Astrocyte (in vitro differentiated cells and primary cell): ENCODE data around the gene CPNE6. TPM values are rescaled to one million over a fixed set of nuclear protein-coding genes. Genes with fewer than 3 reads are reported as not detected.

Source experiments
- DNase-seq: peaks from one replicate; pipeline ENCODE4 v3.0.0-alpha.2; 2010; ENCODE audit warnings: low read depth
- FAIRE-seq: peaks from 2 replicates; lab custom pipeline; 2011; peaks lifted over from hg19 to GRCh38; lab: Jason Lieb, UNC
- H2AFZ ChIP-seq: 2 replicates; pipeline ENCODE4 v1.6.0; 2012; ENCODE audit warnings: low read depth, low read length, inconsistent platforms
- H3K27ac ChIP-seq: 2 replicates; pipeline ENCODE4 v1.5.1; 2011; ENCODE audit warnings: low read depth, low read length, inconsistent platforms
- H3K27me3 ChIP-seq: 2 replicates; pipeline ENCODE4 v1.6.0; 2011; ENCODE audit warnings: low read length, inconsistent platforms; ENCODE audit not compliant: insufficient read depth
- H3K36me3 ChIP-seq: 2 replicates; pipeline ENCODE4 v1.5.1; 2011; ENCODE audit warnings: low read length, inconsistent platforms; ENCODE audit not compliant: insufficient read depth
- H3K4me1 ChIP-seq: 2 replicates; pipeline ENCODE4 v1.5.1; 2011; ENCODE audit warnings: low read length, inconsistent platforms; ENCODE audit not compliant: insufficient read depth
- H3K4me2 ChIP-seq: 2 replicates; pipeline ENCODE4 v1.6.0; 2012; ENCODE audit warnings: low read length, inconsistent platforms
- H3K4me3 ChIP-seq: 2 replicates; pipeline ENCODE4 v1.5.1; 2011; ENCODE audit warnings: low read depth, mild to moderate bottlenecking, low read length, inconsistent platforms; ENCODE audit not compliant: insufficient read depth
- H3K79me2 ChIP-seq: 2 replicates; pipeline ENCODE4 v1.6.0; 2012; ENCODE audit warnings: mild to moderate bottlenecking, low read length, inconsistent platforms; ENCODE audit not compliant: insufficient read depth
- H3K9ac ChIP-seq: 2 replicates; pipeline ENCODE4 v1.6.0; 2012; ENCODE audit warnings: mild to moderate bottlenecking, low read length, inconsistent platforms
- H3K9me3 ChIP-seq: 2 replicates; pipeline ENCODE4 v1.5.1; 2012; ENCODE audit warnings: low read depth, mild to moderate bottlenecking, low read length, inconsistent platforms; ENCODE audit not compliant: insufficient read depth
- H4K20me1 ChIP-seq: 2 replicates; pipeline ENCODE4 v1.6.0; 2012; ENCODE audit warnings: low read length, inconsistent platforms; ENCODE audit not compliant: insufficient read depth
- H3K27ac Mint-ChIP-seq: one replicate; pipeline ENCODE4 v1.8.0; 2021; ENCODE audit warnings: mild to moderate bottlenecking, mixed read lengths; ENCODE audit not compliant: unreplicated experiment
- H3K27me3 Mint-ChIP-seq: one replicate; pipeline ENCODE4 v1.8.0; 2021; ENCODE audit warnings: low read depth, mixed read lengths; ENCODE audit not compliant: unreplicated experiment
- H3K36me3 Mint-ChIP-seq: one replicate; pipeline ENCODE4 v1.8.0; 2021; ENCODE audit warnings: low read depth, mixed read lengths; ENCODE audit not compliant: unreplicated experiment
- H3K4me1 Mint-ChIP-seq: one replicate; pipeline ENCODE4 v1.8.0; 2021; ENCODE audit warnings: low read depth, mixed read lengths; ENCODE audit not compliant: unreplicated experiment
- H3K4me3 Mint-ChIP-seq: one replicate; pipeline ENCODE4 v1.8.0; 2021; ENCODE audit warnings: mild to moderate bottlenecking, moderate library complexity, mixed read lengths; ENCODE audit not compliant: unreplicated experiment
- H3K9me3 Mint-ChIP-seq: one replicate; pipeline ENCODE4 v1.8.0; 2021; ENCODE audit warnings: mild to moderate bottlenecking, mixed read lengths; ENCODE audit not compliant: unreplicated experiment
- CTCF ChIP-seq: IDR thresholded peaks from 2 replicates; pipeline ENCODE4 v1.5.1; 2011; ENCODE audit warnings: low read depth, mild to moderate bottlenecking, inconsistent platforms, low read length, moderate library complexity; ENCODE audit not compliant: insufficient read depth
- EZH2 ChIP-seq: IDR thresholded peaks from 2 replicates; pipeline ENCODE4 v1.6.1; 2012; ENCODE audit warnings: mild to moderate bottlenecking, low read length, inconsistent platforms; ENCODE audit not compliant: insufficient read depth
- total RNA-seq: library from RNA; stranded (reverse); gene quantifications from 2 replicates; pipeline ENCODE4 v1.2.1, GENCODE V29; 2021

Gene CPNE6
- total RNA-seq, 1 donor from 2014 or later, result not detected

DNA sequence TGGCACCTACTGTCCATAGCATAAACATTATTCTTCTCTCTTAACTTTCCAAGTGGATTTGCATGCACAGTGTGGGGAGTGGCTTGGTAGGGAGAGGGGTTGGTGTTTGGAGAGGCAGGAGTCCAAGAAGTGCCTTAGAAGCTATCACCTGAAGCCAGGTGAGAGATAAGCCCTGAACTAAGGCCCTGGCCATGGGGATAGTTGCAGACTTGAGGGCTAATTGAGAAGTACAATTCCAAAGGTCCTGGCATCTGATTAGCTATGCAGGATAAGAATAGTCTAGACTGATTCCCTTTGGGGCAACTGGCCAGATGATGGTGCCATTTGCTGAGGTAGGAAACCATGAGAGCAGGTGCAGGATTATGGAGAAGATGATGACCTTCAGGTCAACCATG lies 20.7 kb downstream of the CPNE6 start:
- Histone ChIP-seq H4K20me1 (no peaks in the 10 kb centered on the region), H3K9me3 (no peaks in the 10 kb centered on the region), H3K27me3 (peaks cover 2% of the 10 kb centered on the region), H3K27ac (no peak overlapping the region), H3K79me2 (no peaks in the 10 kb centered on the region), H3K9ac (no peak overlapping the region), H3K4me1 (peaks cover 6% of the 10 kb centered on the region), H3K4me3 (no peak overlapping the region), H3K36me3 (no peaks in the 10 kb centered on the region), H2AFZ (no peak overlapping the region), H3K4me2 (no peak overlapping the region)
- Mint-ChIP-seq H3K4me1 (peaks cover 15% of the 10 kb centered on the region), H3K27ac (peak overlapping the region; percentile 69), H3K36me3 (peaks cover 6% of the 10 kb centered on the region), H3K27me3 (peaks cover 9% of the 10 kb centered on the region), H3K4me3 (no peak overlapping the region), H3K9me3 (no peaks in the 10 kb centered on the region)
- FAIRE-seq (no peak), DNase-seq (no peak)
- TF ChIP-seq CTCF (no peak), EZH2 (no peak)

DNA sequence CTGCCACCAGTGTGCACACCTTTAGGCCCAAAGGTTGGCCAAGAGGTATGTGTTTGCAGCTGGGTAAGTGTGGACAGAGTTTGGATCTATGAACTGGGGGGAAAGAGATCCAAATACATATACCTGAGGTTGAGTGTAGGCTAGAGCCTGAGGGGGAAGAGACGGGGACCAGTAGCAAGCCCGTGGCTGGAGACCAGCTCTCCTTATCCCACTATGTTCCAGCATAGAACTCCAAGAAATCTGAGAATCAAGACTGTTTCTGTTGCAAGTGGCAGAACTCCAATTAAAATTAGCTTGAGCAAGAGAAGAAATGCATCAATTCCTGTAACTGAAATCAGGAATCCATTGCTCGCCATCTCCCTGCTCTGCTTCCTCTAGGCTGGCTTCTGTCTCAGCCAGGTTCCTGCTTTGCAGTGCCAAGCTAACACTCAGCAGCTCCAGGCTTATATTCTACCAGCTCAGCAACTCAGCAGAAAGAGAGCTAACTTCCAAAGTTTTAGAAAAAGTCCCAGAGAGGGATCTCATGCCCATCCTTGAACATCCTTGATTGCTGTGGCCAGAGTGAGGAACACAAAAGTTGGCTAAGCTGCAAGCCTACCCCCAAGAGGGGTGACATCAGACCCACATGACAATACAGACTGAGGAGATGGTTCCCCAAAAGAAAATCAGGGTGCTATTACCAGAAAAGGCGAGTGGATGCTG lies 21.3 kb downstream of the CPNE6 start:
- no peak for TF ChIP-seq CTCF
- no peak for TF ChIP-seq EZH2
- no peaks in the 10 kb centered on the region for H3K27me3 ChIP-seq
- H3K36me3 Mint-ChIP-seq, result peaks cover 6% of the 10 kb centered on the region
- peaks cover 4% of the 10 kb centered on the region for H3K27me3 Mint-ChIP-seq
- no peaks in the 10 kb centered on the region for H4K20me1 ChIP-seq
- no peak for FAIRE-seq
- H3K9me3 Mint-ChIP-seq, result no peaks in the 10 kb centered on the region
- no peaks in the 10 kb centered on the region for H3K9me3 ChIP-seq
- H3K27ac Mint-ChIP-seq, result peak overlapping the region; percentile 91
- H3K4me3 Mint-ChIP-seq, result peak overlapping the region; percentile 93
- no peak for DNase-seq
- no peaks in the 10 kb centered on the region for H3K36me3 ChIP-seq
- no peak overlapping the region for H3K4me3 ChIP-seq
- H3K4me1 ChIP-seq, result peaks cover 6% of the 10 kb centered on the region
- no peaks in the 10 kb centered on the region for H3K79me2 ChIP-seq
- no peak overlapping the region for H3K9ac ChIP-seq
- H2AFZ ChIP-seq, result no peak overlapping the region
- no peak overlapping the region for H3K27ac ChIP-seq
- H3K4me1 Mint-ChIP-seq, result peaks cover 15% of the 10 kb centered on the region
- no peak overlapping the region for H3K4me2 ChIP-seq
